ENCODE measurements around the gene TMEM232.

DNA sequence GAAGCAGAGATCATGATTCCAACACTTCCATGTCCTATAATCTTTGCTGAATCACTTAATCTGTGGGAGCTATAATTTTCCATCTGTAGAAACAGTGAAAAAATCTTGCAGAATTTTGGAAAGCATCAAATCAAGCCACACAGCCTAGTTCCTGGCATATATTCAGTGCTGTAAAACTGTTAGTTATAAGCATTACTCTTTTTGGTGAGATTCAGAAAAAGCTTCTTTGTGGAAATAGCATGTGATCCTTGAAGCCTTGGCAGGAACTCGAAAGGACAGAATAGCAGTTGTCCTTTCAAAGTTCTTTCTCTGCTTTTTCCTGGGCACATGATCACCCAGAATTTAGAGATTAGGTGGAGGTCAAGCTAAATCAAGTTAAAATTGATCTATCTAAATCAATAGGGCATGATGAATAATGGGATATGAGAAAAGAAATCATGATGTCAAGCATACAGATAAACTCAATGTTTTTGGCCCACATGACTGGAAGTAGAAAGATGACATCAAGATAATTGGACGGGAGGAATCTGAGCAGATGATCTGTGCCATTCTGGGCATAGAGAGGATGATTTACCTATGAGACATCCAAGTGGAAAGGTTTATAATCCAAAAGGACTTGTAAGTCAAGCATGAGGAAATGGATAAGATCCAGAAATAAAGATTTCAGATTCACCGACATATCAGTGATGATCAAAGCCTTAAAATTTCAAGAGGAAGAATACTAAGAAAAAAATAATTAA lies 73.1 kb downstream of the TMEM232 start:
- no peak for TF ChIP-seq SIX5 (IDR thresholded peaks at IDR 0.05; ENCODE audit: borderline replicate concordance in 1 of 2, insufficient read depth in 1 of 2, low read depth in 1 of 2, low read length in 2 of 2)
- TF ChIP-seq, protein P1, sequence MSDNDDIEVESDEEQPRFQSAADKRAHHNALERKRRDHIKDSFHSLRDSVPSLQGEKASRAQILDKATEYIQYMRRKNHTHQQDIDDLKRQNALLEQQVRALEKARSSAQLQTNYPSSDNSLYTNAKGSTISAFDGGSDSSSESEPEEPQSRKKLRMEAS (CRISPR knock-in tag; IDR thresholded peaks at IDR 0.05): no peak
- no peak for TF ChIP-seq SNRNP70 (optimal IDR thresholded peaks at IDR 0.05; ENCODE audit: low read depth, low read length)
- no peak for TF ChIP-seq PCBP2 (IDR thresholded peaks at IDR 0.05; ENCODE audit: low read depth, low read length, poor library complexity, severe bottlenecking)
- no peak for TF ChIP-seq SREBF2 (CRISPR knock-in tag; IDR thresholded peaks at IDR 0.05)
- no peak for TF ChIP-seq HINFP (tag; conservative IDR thresholded peaks at IDR 0.05; ENCODE audit: low read depth)
